HCT116 (cell line): Measurements from ENCODE around the gene VTN. TPM values are rescaled to one million over a fixed set of nuclear protein-coding genes. Genes with fewer than 3 reads are reported as not detected.
A peak's percentile ranks its signal among the peaks of the same experiment; 100 is the strongest.

Experiments
- ATAC-seq: fragments of 200-7000 bp; cut with Tn5 transposase; 2 replicates; pipeline ENCODE4 v1.9.1; 2020; ENCODE audit warnings: mild to moderate bottlenecking, moderate library complexity
- BruUV-seq: library from RNA; stranded (reverse); fragments of 400-500 nt; replicated peaks from 2 replicates; lab custom pipeline; 2021; lab: Mats Ljungman, UMichigan
- CTCF ChIA-PET: fragments of 300-600 bp; sonication (Branson Sonifier 250); formaldehyde crosslinking; loops from one replicate; lab custom pipeline; 2021; ENCODE audit warnings: antibody characterized with exemption; lab: Charles Lee
- POLR2A ChIA-PET: fragments of 300-600, 350-600 bp; sonication (Branson Sonifier 250); formaldehyde crosslinking; loops from one replicate; lab custom pipeline; 2021; ENCODE audit warnings: antibody characterized with exemption; lab: Charles Lee
- RAD21 ChIA-PET, 2 experiments: fragments of 300-600 bp; sonication (Branson Sonifier 250); formaldehyde crosslinking; loops; one replicate each; lab custom pipeline; 2023; ENCODE audit warnings: low total read pairs in 2 of 2; ENCODE audit not compliant: uncharacterized antibody in 2 of 2, unreplicated experiment in 2 of 2, low non-redundant PET in 1 of 2; lab: Charles Lee
- DNase-seq: peaks from one replicate; pipeline ENCODE4 v3.0.0-alpha.2; 2010; ENCODE audit warnings: low read depth, low spot score
- H2AFZ ChIP-seq: fragments of 200-600 bp; shearing (Covaris generic), sonication (generic); 2 replicates; pipeline ENCODE4 v1.6.1; 2017; ENCODE audit warnings: low read depth, mixed run types, mixed read lengths, antibody characterized with exemption, low read length; ENCODE audit not compliant: poor library complexity, severe bottlenecking
- H3K27ac ChIP-seq: 2 replicates; pipeline ENCODE4 v1.5.1; 2012; ENCODE audit warnings: low read depth, low read length
- H3K27me3 ChIP-seq: fragments of 200-600 bp; sonication (generic); 2 replicates; pipeline ENCODE4 v1.6.1; 2016; ENCODE audit warnings: mixed run types, low read length, mixed read lengths; ENCODE audit not compliant: insufficient read depth
- H3K36me3 ChIP-seq, 2 experiments: fragments of 200-500 bp in 1 of 2; fragments of 200-600 bp in 1 of 2; sonication (Bioruptor generic) in 1 of 2; sonication (generic) in 1 of 2; 2 replicates each; pipeline versions ENCODE4 v1.5.1 to v1.6.1; 2014 to 2016; ENCODE audit warnings: low read length in 2 of 2, inconsistent platforms in 1 of 2, mixed read lengths in 1 of 2, mixed run types in 1 of 2; ENCODE audit not compliant: insufficient read depth in 2 of 2, control insufficient read depth in 1 of 2
- H3K4me1 ChIP-seq, 2 experiments: fragments of 200-600 bp in 1 of 2; sonication (generic) in 1 of 2; 2 replicates each; pipeline versions ENCODE4 v1.5.1 to v1.6.1; 2012 to 2017; ENCODE audit warnings: low read length in 2 of 2, inconsistent platforms in 1 of 2, mild to moderate bottlenecking in 1 of 2, mixed read lengths in 1 of 2, mixed run types in 1 of 2, moderate library complexity in 1 of 2; ENCODE audit not compliant: insufficient read depth in 2 of 2, control insufficient read depth in 1 of 2
- H3K4me2 ChIP-seq: fragments of 200-600 bp; sonication (generic); 2 replicates; pipeline ENCODE4 v1.6.1; 2017; ENCODE audit warnings: mixed run types, low read length, mixed read lengths
- H3K4me3 ChIP-seq, 2 experiments: fragments of 200-600 bp in 1 of 2; sonication (generic) in 1 of 2; replicated peaks in 1 of 2; 2 replicates each; pipeline ENCODE4 v1.5.1; 2011 to 2016; ENCODE audit warnings: low read length in 2 of 2, control low read depth in 1 of 2, low read depth in 1 of 2, mild to moderate bottlenecking in 1 of 2, mixed read lengths in 1 of 2, mixed run types in 1 of 2
- H3K79me2 ChIP-seq: fragments of 200-600 bp; sonication (generic); 2 replicates; pipeline ENCODE4 v1.6.1; 2017; ENCODE audit warnings: mild to moderate bottlenecking, mixed run types, low read length, moderate library complexity, mixed read lengths; ENCODE audit not compliant: insufficient read depth
- H3K9ac ChIP-seq: fragments of 200-600 bp; sonication (generic); 2 replicates; pipeline ENCODE4 v1.6.1; 2016; ENCODE audit warnings: low read length, mixed read lengths
- H3K9me2 ChIP-seq: fragments of 200-600 bp; sonication (generic), shearing (Covaris generic); 2 replicates; pipeline ENCODE4 v1.6.1; 2017; ENCODE audit warnings: mixed run types, mild to moderate bottlenecking, moderate library complexity; ENCODE audit not compliant: insufficient read depth
- H3K9me3 ChIP-seq, 2 experiments: fragments of 200-500 bp in 1 of 2; fragments of 200-600 bp in 1 of 2; sonication (Bioruptor generic) in 1 of 2; sonication (generic) in 1 of 2; 2 replicates each; pipeline ENCODE4 v1.6.1; 2014 to 2017; ENCODE audit warnings: low read length in 2 of 2, mixed read lengths in 2 of 2, inconsistent platforms in 1 of 2, low read depth in 1 of 2, mild to moderate bottlenecking in 1 of 2, mixed run types in 1 of 2, moderate library complexity in 1 of 2; ENCODE audit not compliant: control insufficient read depth in 1 of 2, insufficient read depth in 1 of 2
- H4K20me1 ChIP-seq: fragments of 200-600 bp; sonication (generic), shearing (Covaris generic); 2 replicates; pipeline ENCODE4 v1.6.1; 2017; ENCODE audit warnings: mixed run types, mild to moderate bottlenecking, moderate library complexity; ENCODE audit not compliant: insufficient read depth
- ATF3 ChIP-seq: IDR thresholded peaks from 2 replicates; pipeline ENCODE4 v1.6.1; 2012
- intact Hi-C: fragments of 100-400 bp; cut with micrococcal nuclease; formaldehyde crosslinking; loops from 2 replicates; pipeline ENCODE4 v1.10.0; 2022
- total RNA-seq: library from RNA; stranded (reverse); gene quantifications from one replicate; pipeline ENCODE4 v1.2.1, GENCODE V29; 2021; ENCODE audit not compliant: unreplicated experiment
- TF ChIP-seq, protein P1 (sequence below), 3 experiments: fragments of 200-600 bp in 1 of 3; sonication (generic) in 1 of 3; IDR thresholded peaks in 2 of 3; conservative IDR thresholded peaks in 1 of 3; 2 replicates each; pipeline ENCODE4 v1.5.1; 2012 to 2017; ENCODE audit warnings: low read depth in 2 of 3, low read length in 2 of 3, antibody characterized with exemption in 1 of 3, borderline replicate concordance in 1 of 3, control low read depth in 1 of 3, mild to moderate bottlenecking in 1 of 3, mixed read lengths in 1 of 3, mixed run types in 1 of 3, moderate library complexity in 1 of 3; ENCODE audit not compliant: insufficient read depth in 1 of 3

VTN gene
- total RNA-seq, 1 experiment from 2014 or later: 1.5 TPM

DNA sequence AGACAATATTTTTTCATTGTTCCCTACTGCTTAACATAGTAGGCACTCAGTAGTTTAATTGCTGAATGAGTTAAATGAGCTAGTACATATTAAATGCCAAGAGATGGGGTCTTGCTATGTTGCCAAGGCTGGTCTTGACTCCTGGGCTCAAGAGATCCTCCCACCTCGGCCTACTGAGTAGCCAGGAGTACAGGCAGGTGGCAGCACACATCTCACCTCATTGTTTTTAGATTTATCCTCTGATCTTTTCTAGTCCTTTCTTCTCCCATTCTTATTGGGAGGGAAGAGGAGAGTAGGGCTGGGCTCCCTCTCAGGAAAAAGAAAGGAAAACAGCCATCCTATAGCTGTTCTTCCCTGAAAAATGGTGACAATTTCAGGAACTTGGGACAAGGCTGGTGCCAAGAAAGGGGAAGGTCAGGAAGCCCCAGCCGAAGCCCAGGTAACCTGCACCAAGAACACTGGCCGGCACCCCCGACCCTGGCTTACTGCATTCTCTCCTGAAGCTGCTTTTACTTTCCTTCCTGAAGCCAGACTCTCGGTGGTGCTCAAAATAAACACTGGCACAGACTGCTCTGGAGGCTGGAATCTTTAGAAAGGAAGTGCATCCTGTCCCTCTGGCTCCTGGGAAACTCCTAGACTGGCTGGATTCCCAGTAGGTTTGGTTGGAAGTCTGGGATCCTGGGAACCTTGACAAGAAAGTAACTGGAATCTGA, 31.9 kb downstream of the VTN start:
- DNase-seq: no peak
- RAD21 ChIA-PET: interaction anchor here in 1 of 2 experiments (0.6 kb wide), 1 partner anchor 203 kb away, joined by 3 read pairs; no protein-coding TSS in a partner anchor
- Histone ChIP-seq H3K4me3 (no peak overlapping the region), H3K79me2 (peaks cover 32% of the 10 kb centered on the region)
- TF ChIP-seq, protein P1, sequence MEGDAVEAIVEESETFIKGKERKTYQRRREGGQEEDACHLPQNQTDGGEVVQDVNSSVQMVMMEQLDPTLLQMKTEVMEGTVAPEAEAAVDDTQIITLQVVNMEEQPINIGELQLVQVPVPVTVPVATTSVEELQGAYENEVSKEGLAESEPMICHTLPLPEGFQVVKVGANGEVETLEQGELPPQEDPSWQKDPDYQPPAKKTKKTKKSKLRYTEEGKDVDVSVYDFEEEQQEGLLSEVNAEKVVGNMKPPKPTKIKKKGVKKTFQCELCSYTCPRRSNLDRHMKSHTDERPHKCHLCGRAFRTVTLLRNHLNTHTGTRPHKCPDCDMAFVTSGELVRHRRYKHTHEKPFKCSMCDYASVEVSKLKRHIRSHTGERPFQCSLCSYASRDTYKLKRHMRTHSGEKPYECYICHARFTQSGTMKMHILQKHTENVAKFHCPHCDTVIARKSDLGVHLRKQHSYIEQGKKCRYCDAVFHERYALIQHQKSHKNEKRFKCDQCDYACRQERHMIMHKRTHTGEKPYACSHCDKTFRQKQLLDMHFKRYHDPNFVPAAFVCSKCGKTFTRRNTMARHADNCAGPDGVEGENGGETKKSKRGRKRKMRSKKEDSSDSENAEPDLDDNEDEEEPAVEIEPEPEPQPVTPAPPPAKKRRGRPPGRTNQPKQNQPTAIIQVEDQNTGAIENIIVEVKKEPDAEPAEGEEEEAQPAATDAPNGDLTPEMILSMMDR (IDR thresholded peaks at IDR 0.05 in 2 of 3, conservative IDR thresholded peaks at IDR 0.05 in 1 of 3; ENCODE audit: borderline replicate concordance in 1 of 3, insufficient read depth in 1 of 3, low read depth in 2 of 3, low read length in 2 of 3): peak in 1 of 3 experiments; percentile 20; a peak in 1 of 6 replicates
- no peak for TF ChIP-seq ATF3
- TF ChIP-seq, all 23 proteins: peak for 1
- Histone ChIP-seq H3K36me3 (peaks cover 16 to 23% of the 10 kb centered on the region in 2 experiments; a peak in 3 of 4 replicates), H3K27me3 (no peaks in the 10 kb centered on the region), H3K27ac (no peak overlapping the region), H2AFZ (no peak overlapping the region), H3K9me3 (no peaks in the 10 kb centered on the region), H3K4me1 (peaks cover 16 to 38% of the 10 kb centered on the region in 2 experiments), H3K4me2 (peak overlapping the region; percentile 93; the same call in 1 of the 2 replicates), H4K20me1 (no peaks in the 10 kb centered on the region), H3K9me2 (no peaks in the 10 kb centered on the region), H3K9ac (no peak overlapping the region)
- CTCF ChIA-PET: no interaction called here
- ATAC-seq: no peak
- intact Hi-C loops: loop anchor here (5.0 kb wide), 1 partner anchor 106 kb away; no protein-coding TSS in a partner anchor
- no TSS peak for BruUV-seq
- POLR2A ChIA-PET: no interaction called here
